D721Med (cell line): ENCODE results near the gene AP1S1.

Experiments
- DNase-seq: peaks from one replicate; pipeline ENCODE4 v3.0.0; 2011; ENCODE audit warnings: low spot score; ENCODE audit not compliant: insufficient read length
- FAIRE-seq: peaks from 2 replicates; lab custom pipeline; 2011; peaks lifted over from hg19 to GRCh38; lab: Jason Lieb, UNC
- TF ChIP-seq, protein P1 (sequence below): IDR thresholded peaks from 2 replicates; pipeline ENCODE4 v1.5.1; 2012; ENCODE audit warnings: mild to moderate bottlenecking, control low read depth; ENCODE audit not compliant: insufficient read depth; ENCODE audit errors: missing control alignments

The AP1S1 gene

DNA sequence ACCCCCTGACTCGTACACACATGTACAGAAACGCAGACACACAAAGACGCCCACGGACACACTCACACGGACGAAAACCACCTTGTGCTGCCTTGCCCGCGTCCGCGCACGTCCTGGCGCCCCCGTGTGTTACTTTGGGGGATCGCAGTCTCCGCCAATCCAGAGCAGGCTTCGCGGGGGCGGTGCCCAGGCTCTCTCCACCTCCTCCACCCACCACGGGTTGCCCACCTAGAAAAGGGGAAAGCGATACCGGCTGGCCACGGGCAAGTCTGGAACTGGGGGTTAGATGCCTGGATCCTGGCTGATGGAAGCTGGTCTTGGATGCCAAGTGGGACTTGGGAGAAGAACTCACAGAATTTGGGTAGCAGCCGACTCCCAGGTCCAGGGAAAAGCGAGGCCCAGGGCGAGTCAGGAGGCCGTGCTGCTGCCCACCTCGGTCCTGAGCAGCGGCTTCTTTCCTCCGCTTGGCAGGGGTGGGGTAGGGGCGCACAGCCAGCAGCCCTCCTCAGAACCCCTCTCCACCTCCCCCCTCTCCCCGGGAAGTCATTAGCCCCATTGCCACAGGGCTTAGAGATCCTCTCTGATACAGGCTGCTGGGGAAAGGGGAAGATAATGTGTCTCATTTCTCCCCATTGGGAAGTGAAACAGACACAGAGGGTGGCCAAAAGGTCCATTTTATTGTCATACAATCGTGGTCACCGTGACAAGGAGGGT lies 15.7 kb downstream of the AP1S1 start:
- no peak for FAIRE-seq
- TF ChIP-seq, protein P1, sequence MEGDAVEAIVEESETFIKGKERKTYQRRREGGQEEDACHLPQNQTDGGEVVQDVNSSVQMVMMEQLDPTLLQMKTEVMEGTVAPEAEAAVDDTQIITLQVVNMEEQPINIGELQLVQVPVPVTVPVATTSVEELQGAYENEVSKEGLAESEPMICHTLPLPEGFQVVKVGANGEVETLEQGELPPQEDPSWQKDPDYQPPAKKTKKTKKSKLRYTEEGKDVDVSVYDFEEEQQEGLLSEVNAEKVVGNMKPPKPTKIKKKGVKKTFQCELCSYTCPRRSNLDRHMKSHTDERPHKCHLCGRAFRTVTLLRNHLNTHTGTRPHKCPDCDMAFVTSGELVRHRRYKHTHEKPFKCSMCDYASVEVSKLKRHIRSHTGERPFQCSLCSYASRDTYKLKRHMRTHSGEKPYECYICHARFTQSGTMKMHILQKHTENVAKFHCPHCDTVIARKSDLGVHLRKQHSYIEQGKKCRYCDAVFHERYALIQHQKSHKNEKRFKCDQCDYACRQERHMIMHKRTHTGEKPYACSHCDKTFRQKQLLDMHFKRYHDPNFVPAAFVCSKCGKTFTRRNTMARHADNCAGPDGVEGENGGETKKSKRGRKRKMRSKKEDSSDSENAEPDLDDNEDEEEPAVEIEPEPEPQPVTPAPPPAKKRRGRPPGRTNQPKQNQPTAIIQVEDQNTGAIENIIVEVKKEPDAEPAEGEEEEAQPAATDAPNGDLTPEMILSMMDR: peak; percentile 73
- DNase-seq: peak; percentile 77

DNA sequence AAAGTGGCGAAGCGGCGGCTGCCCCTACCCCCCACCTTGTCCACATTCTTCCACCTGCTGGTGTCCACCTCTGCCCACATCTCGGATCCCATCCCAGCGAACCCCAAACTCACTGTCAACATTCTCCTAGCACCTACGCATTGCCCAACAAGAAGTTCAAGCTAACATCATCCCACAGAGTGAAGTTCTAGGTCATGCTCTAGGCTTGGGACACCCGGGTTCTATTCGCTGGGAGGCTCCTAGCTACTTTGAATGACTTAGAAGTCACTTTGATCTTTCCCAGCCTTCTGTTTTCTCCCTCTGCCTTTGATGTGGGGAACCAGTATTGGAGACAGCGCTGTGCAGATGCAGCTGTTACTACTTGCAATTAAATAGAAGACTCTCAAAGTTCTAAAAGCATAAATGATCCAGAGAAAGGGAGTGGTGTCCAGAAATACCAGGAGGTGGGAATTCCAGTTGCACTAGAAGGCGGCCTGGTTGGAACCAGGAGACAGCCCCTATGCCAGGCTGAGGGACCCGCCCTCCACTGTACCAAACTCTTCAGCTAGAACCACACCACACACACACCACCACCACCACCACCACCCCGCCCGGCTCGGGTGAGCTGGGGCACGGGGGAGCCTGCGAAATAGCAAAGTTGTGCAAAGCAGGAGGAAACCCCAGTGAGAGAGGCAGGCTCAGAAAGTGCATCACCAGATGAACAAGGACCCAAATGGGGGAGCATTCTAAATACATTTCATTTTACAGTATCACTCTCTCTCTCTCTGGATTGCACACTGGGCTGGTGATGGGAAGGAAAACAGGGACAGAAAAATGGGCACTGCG lies 16.6 kb downstream of the AP1S1 start:
- no peak for FAIRE-seq
- TF ChIP-seq, protein P1: no peak

DNA sequence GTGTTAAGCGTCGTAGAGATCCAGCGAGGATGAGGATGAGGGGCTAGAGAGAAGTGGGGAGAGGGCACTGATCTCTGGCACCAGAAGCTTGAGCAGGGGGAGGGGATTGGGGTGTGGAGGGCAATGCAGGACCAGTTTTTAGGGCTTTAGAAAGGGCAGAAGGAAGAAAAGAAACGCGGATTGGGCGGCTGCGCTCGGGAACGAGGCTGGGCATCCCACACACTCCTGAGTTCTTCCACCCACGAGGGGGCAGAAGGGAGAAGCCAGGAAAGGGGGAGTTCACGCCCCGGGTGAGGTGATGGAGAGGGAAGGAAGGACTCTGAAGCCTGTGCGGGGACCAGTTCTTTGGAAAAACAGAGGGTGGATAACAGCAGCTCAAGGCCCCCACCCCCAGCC lies 17.2 kb downstream of the AP1S1 start:
- DNase-seq (no peak), FAIRE-seq (no peak)
- TF ChIP-seq, protein P1: peak; percentile 19

More for the DNA sequence above, 16.6 kb downstream of the AP1S1 start:
- DNase-seq: no peak

DNA sequence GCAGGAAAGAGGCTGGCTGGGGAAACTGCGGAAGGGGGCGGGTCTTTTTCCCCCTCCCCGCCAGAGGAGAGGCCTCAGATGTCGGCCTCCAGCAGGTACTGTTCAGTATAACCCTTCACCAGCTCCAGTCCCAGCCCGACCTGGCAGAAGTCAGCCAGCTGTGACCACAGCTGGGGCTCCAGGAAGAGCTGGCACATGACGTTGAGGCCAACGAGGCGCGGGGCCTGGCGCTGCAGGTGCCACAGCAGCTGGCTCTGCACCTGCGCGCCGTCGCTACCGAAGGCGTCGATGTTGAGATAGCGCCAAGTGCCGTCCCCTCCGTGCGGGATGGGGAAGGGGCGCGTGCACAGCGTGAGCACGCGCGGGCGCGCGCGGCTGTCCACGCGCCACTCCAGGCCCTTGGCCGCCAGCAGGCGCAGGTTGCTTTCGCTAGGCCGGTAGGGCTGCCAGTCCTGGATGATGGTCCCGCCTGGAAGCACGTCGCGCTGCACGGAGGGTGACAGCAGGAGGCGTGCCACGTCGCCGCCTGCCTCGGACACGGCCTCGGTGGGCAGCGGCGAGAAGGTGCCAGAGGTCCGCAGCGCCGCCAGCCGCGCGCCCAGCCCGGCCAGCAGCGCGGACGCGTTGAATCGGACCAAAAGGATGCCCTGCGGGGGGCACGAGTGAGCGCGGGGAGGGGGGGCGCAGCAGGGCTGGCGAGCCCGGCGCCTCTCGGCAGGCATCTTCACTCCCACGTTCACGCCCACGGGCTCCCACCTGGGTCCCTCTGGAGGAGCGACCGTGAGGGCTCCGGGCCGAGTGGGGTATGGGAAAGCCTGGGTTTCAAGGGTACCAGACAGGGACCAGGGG lies 18.0 kb downstream of the AP1S1 start:
- TF ChIP-seq, protein P1: no peak
- DNase-seq (no peak), FAIRE-seq (no peak)

- DNase-seq (no peak), FAIRE-seq (no peak)
- TF ChIP-seq, protein P1: no peak
Observed at GRCh38 chr7:101172854-101173751, 18.8 kb downstream of the AP1S1 start.

GRCh38 chr7:101173752-101174244 lies 19.5 kb downstream of the AP1S1 start:
- no peak for FAIRE-seq
- DNase-seq: no peak

More at GRCh38 chr7:101173752-101174244, 19.5 kb downstream of the AP1S1 start:
- TF ChIP-seq, protein P1: no peak
